Memory B cell (primary cell): ENCODE data around the gene RALY.

Experiments
- ATAC-seq: fragments of 150-1000 bp; cut with Tn5 transposase; 2 replicates; pipeline ENCODE4 v1.10.0; 2021; ENCODE audit warnings: low read depth, mild to moderate bottlenecking, moderate library complexity
- DNase-seq, 2 donors: peaks; one replicate each; pipeline ENCODE4 v3.0.0; 2022; ENCODE audit warnings: low spot score in 2 of 2
- H3K27ac Mint-ChIP-seq: one replicate; pipeline ENCODE4 v1.8.0; 2022; ENCODE audit warnings: mild to moderate bottlenecking, moderate library complexity, mixed read lengths
- H3K27me3 Mint-ChIP-seq: one replicate; pipeline ENCODE4 v1.8.0; 2022; ENCODE audit warnings: mixed read lengths
- H3K36me3 Mint-ChIP-seq: one replicate; pipeline ENCODE4 v1.8.0; 2022; ENCODE audit warnings: mild to moderate bottlenecking, mixed read lengths
- H3K4me1 Mint-ChIP-seq: one replicate; pipeline ENCODE4 v1.8.0; 2022; ENCODE audit warnings: mixed read lengths
- H3K4me3 Mint-ChIP-seq: one replicate; pipeline ENCODE4 v1.8.0; 2022; ENCODE audit warnings: mild to moderate bottlenecking, moderate library complexity, mixed read lengths
- H3K9me3 Mint-ChIP-seq: one replicate; pipeline ENCODE4 v1.8.0; 2022; ENCODE audit warnings: mixed read lengths

RALY gene

DNA sequence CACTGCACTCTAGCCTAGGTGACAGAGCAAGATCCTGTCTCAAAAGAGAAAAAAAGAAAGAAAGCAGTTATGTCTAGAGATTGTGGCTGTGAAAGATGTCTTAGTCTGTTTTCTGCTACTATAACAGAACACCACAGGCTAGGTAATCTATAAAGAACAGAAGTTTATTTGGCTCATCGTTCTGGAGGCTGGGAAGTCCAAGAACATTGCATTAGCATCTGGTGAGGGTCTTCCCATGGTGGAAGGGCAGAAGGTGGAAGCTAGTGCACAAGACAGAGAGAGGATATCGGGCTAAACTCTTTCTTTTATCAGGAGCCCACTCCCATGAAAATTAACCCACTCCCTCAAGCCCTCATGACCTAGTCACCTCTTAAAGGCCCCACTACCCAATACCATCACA is 16.2 kb upstream of the RALY start:
- ATAC-seq (no peak), DNase-seq (no peak)
- Mint-ChIP-seq H3K27me3 (peaks cover 10% of the 10 kb centered on the region), H3K4me1 (no peaks in the 10 kb centered on the region), H3K27ac (no peak overlapping the region), H3K36me3 (no peaks in the 10 kb centered on the region), H3K9me3 (no peaks in the 10 kb centered on the region), H3K4me3 (no peak overlapping the region)

DNA sequence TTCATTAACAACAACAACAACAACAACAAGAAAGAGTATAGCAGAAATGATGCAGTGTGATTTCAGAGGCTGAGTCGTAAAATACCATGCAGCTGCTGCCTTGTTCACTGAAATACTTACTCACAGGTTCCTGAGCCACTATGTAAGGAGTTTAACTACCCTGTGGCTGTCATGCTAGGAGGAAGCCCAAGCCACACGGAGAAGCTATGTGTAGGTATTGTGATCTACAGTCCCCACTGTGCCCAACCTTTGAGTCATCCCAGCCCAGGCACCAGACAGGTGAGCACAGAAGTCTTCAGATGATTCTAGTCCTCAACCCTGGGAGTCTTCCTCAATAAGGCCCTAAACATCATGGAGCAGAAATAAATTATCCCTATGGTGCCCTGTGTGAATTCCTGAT is 14.6 kb upstream of the RALY start:
- Mint-ChIP-seq H3K27ac (no peak overlapping the region), H3K27me3 (peaks cover 10% of the 10 kb centered on the region), H3K36me3 (no peaks in the 10 kb centered on the region), H3K4me1 (no peaks in the 10 kb centered on the region), H3K4me3 (no peak overlapping the region), H3K9me3 (no peaks in the 10 kb centered on the region)
- ATAC-seq (no peak), DNase-seq (no peak)

DNA sequence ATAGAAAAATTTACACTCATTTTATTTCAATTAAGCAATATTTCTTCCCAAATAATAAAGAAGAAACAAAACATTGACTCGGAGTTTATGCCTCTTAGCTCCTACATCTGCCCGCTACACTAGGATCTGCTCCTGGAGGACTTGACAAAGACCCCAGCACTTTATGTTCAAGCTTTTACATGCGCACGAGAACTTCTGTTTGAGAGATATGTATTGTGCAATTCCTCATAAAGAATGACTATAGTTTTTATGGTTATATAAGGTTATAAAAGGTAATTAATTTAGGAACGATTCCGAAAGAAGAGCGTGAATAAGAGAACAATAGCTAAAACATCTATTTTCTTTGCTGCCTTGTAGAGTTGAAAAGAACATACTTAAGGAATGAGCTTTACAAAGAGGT is 12.4 kb upstream of the RALY start:
- Mint-ChIP-seq H3K27ac (no peak overlapping the region), H3K36me3 (no peaks in the 10 kb centered on the region), H3K27me3 (peaks cover 10% of the 10 kb centered on the region), H3K4me3 (no peak overlapping the region), H3K4me1 (no peaks in the 10 kb centered on the region), H3K9me3 (no peaks in the 10 kb centered on the region)
- ATAC-seq, result no peak
- DNase-seq, result no peak

DNA sequence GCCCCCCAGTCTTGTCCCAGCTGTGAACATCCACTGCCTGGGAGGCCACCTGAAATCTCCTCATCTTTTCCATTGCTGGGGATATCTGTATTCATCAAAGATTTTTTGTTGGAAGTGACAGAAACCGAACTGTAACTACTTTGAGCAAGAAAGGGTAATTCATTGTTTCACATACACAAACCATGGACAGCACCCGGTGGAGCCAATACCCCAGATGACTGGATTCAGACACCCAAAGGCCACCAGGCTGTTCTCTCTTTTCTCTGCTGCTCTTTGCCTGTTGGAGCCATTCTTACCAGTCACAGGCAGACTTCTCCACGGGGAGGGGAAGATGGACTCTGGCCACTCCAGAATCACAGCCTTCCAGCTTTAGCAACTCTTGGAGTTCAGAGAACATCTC is 11.7 kb upstream of the RALY start:
- H3K27ac Mint-ChIP-seq, result no peak overlapping the region
- peaks cover 10% of the 10 kb centered on the region for H3K27me3 Mint-ChIP-seq
- H3K36me3 Mint-ChIP-seq, result no peaks in the 10 kb centered on the region
- DNase-seq (no peak), ATAC-seq (no peak)
- H3K4me3 Mint-ChIP-seq, result no peak overlapping the region
- no peaks in the 10 kb centered on the region for H3K9me3 Mint-ChIP-seq
- H3K4me1 Mint-ChIP-seq, result no peaks in the 10 kb centered on the region

DNA sequence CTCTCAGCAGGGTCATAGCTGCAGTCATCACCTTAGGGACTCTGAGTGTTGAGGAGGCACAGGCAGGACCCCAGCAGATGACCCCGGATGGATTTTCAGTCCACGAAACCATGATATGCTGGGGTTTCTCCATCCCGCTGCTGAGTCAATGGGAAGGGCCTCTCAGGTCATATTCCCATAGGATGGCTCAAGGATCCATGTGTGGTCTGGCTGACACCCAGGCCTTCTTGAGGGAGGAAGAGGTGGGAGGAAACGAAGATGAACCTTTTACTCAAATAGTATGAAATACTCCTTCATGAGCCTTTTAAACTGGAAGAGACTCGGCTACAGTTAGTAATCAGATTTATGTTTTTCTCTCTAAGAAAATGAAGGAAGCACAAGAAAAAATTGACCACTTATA is 10.3 kb upstream of the RALY start:
- Mint-ChIP-seq H3K4me1 (no peaks in the 10 kb centered on the region), H3K9me3 (no peaks in the 10 kb centered on the region), H3K36me3 (no peaks in the 10 kb centered on the region), H3K4me3 (no peak overlapping the region), H3K27ac (no peak overlapping the region), H3K27me3 (peaks cover 5% of the 10 kb centered on the region)
- DNase-seq, result no peak
- no peak for ATAC-seq

DNA sequence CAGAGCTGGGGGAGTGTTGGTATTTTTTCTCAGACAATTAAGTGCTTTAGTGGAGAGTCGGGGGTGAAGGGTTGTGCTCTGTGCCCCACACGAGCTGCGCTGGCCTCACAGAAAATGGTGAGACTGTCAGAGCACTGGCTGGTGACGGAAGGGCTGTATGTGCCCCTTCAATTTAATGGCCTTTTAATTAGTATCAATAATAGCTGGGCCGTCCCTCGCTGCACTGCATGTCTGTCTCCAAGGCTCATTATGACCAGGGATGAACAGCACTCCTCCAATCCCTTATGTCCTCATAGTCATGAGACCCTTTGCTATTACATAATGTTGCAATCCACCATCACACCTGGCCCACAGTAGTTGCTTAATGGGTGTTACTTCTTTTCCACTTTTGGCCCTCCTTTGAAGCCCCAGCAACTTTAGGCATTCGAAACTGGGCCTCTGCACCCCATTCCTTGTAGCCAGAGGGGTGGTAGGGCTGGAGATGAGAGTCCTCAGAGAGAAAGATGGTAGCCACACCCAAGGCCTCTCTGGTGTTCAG is 9.5 kb upstream of the RALY start:
- Mint-ChIP-seq H3K4me3 (no peak overlapping the region), H3K27ac (no peak overlapping the region), H3K9me3 (no peaks in the 10 kb centered on the region), H3K4me1 (peaks cover 4% of the 10 kb centered on the region), H3K27me3 (peaks cover 3% of the 10 kb centered on the region), H3K36me3 (no peaks in the 10 kb centered on the region)
- ATAC-seq (no peak), DNase-seq (no peak)

DNA sequence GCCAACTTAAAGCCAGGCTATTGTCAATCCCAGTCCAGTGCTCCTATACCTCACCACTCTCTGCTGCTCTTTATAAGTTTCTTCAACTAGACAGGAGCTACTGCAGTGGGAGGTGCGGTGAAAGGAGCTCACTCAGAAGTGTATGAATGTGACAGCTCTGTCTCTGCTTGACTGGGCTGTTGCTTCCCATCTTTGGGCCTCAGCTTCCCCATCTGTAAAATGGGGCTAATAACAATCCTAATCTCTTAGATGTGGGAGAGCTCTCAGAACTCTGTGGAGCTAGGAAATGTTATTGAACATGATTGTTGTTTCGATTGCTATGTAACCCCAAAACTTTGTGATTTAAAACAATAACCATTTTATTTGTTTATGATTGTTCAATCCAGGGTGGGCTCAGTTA is 8.4 kb upstream of the RALY start:
- ATAC-seq (no peak), DNase-seq (no peak)
- peaks cover 9% of the 10 kb centered on the region for H3K4me1 Mint-ChIP-seq
- H3K27ac Mint-ChIP-seq, result no peak overlapping the region
- no peak overlapping the region for H3K4me3 Mint-ChIP-seq
- peaks cover 3% of the 10 kb centered on the region for H3K27me3 Mint-ChIP-seq
- no peaks in the 10 kb centered on the region for H3K9me3 Mint-ChIP-seq
- no peaks in the 10 kb centered on the region for H3K36me3 Mint-ChIP-seq

DNA sequence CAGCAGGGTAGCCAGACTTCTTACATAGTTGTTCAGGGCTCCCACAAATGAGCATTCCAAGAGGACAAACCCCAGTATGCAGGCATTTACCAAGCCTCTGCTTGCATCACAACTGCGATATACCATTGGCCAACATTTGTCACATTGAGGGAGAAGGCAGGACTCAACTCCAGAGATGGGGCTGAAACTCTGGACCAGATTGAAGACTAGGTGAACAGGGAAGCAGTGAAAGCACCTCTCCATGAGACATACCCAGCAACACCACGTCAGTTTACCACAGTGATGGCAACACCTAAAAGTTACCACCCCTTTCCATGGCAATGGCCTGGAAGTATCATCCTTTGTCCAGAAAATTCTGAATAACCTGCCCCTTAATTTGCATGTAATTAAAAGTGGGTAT is 7.9 kb upstream of the RALY start:
- H3K4me3 Mint-ChIP-seq, result no peak overlapping the region
- H3K36me3 Mint-ChIP-seq, result no peaks in the 10 kb centered on the region
- ATAC-seq (no peak), DNase-seq (no peak)
- no peaks in the 10 kb centered on the region for H3K9me3 Mint-ChIP-seq
- H3K27me3 Mint-ChIP-seq, result peaks cover under 1% of the 10 kb centered on the region
- no peak overlapping the region for H3K27ac Mint-ChIP-seq
- peaks cover 11% of the 10 kb centered on the region for H3K4me1 Mint-ChIP-seq

DNA sequence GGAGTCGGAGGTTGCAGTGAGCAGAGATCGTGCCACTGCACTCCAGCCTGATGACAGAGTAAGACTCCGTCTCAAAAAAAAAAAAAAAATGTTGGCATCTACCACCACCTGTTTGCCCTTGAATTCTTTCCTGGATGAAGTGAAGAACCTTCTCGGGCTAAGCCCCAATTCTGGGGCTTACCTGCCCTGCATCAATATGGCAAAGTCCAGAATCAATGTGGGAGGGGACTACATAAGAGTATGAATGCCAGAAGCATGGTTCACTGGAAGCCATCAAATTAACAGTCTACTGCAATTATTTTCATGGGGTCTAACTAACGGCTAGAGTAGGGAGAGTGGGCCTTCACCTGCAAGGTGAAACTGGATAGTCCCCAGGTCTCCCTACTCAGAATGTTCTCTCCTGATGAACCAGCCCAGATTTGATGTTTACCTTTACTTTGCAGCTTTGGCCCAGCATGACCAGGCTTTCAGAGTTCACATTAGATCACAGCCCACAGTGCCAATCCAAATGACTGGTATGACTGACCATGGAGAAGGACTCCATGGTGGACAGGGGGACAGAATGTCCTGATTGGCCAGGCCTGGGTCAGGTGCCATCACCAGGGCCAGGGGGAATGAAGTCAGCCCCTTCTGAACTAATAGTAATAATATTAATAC is 7.0 kb upstream of the RALY start:
- ATAC-seq, result no peak
- Mint-ChIP-seq H3K27me3 (no peaks in the 10 kb centered on the region), H3K9me3 (no peaks in the 10 kb centered on the region)

DNA sequence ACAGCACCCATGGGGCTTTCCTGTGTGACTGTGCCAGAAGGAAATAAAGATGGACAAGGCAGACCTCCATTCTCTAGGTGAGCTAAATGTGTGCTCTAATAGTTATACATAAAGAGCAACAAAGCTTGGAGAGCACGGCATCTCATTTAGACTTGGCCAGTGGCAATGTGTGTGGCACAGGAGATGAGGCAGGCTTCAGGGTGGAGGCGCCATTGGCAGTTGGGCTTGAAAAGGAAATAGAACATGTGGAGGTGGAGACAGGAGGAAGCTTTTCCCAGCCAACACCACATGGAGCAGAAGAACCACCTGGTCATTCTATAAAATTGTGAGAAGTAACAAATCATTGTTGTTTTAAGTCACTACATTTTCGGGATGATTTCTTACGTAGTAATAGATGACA is 3.6 kb upstream of the RALY start:
- Mint-ChIP-seq H3K27ac (no peak overlapping the region), H3K27me3 (no peaks in the 10 kb centered on the region), H3K4me3 (no peak overlapping the region), H3K4me1 (peaks cover 19% of the 10 kb centered on the region), H3K36me3 (no peaks in the 10 kb centered on the region), H3K9me3 (no peaks in the 10 kb centered on the region)
- ATAC-seq (no peak), DNase-seq (no peak)

More for the DNA sequence above, 7.0 kb upstream of the RALY start:
- Mint-ChIP-seq H3K4me1 (peaks cover 13% of the 10 kb centered on the region), H3K27ac (no peak overlapping the region), H3K36me3 (no peaks in the 10 kb centered on the region), H3K4me3 (no peak overlapping the region)
- no peak for DNase-seq

DNA sequence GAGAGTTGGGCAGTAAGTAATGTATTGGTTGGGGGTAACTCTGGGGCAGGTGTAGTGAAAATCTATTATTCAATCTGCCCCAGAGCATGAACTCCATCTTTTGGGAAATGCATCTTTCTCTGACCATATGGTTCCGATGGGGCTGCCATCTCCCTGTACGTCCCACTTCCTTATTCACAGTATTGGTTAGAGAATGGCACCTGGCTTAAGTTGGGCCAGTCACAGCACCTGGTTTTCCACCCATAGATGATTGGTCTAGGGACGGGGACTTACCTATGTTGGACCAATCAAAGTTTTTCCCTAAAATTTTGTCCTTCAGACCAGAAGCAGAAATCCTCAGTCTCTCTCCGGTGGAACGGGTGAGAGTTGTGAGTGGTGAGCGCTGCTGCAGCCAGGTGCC is 2.2 kb upstream of the RALY start:
- no peak for ATAC-seq
- DNase-seq, result no peak
- Mint-ChIP-seq H3K4me1 (peaks cover 28% of the 10 kb centered on the region), H3K27ac (no peak overlapping the region), H3K4me3 (peak overlapping the region; percentile 98), H3K9me3 (no peaks in the 10 kb centered on the region), H3K36me3 (no peaks in the 10 kb centered on the region), H3K27me3 (no peaks in the 10 kb centered on the region)

DNA sequence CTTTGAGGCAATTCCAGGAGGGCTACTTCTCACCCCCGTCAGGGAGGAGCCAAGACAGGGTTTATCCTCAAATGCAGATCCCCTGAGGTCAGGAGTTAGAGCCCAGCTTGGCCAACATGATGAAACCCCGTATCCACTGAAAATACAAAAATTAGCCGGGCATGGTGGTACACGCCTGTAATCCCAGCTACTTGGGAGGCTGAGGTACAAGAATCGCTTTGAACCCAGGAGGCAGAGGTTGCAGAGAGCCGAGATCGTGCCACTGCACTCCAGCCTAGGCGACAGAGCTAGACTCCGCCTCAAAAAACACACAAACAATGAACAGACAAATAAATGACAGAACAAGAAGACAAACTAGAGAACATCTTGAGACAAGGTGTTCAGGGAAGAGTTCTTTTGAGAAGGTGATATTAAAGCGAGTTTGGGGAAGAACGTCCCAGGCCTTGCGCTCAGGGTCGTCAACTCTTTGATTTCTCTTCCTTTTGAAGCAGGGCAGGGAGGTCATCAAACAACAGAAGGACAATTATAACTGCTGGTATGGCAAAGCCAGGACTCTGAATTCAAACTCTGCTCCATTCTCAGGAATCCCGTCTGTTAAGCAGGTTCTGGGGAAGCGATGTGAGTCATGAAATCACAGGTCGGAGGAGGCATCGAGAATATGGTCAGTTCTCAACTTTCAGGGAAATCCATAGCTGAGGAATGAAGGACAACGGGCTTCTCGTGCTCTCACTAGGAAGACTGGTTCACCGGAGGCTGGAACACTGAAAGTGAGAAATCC is 1.4 kb upstream of the RALY start:
- no peaks in the 10 kb centered on the region for H3K36me3 Mint-ChIP-seq
- no peaks in the 10 kb centered on the region for H3K9me3 Mint-ChIP-seq
- H3K4me3 Mint-ChIP-seq, result peak overlapping the region; percentile 98
- peak overlapping the region; percentile 96 for H3K27ac Mint-ChIP-seq
- H3K4me1 Mint-ChIP-seq, result peaks cover 35% of the 10 kb centered on the region
- H3K27me3 Mint-ChIP-seq, result no peaks in the 10 kb centered on the region
- ATAC-seq, result no peak
- DNase-seq, result peak in 1 of 2 donors; percentile 9

DNA sequence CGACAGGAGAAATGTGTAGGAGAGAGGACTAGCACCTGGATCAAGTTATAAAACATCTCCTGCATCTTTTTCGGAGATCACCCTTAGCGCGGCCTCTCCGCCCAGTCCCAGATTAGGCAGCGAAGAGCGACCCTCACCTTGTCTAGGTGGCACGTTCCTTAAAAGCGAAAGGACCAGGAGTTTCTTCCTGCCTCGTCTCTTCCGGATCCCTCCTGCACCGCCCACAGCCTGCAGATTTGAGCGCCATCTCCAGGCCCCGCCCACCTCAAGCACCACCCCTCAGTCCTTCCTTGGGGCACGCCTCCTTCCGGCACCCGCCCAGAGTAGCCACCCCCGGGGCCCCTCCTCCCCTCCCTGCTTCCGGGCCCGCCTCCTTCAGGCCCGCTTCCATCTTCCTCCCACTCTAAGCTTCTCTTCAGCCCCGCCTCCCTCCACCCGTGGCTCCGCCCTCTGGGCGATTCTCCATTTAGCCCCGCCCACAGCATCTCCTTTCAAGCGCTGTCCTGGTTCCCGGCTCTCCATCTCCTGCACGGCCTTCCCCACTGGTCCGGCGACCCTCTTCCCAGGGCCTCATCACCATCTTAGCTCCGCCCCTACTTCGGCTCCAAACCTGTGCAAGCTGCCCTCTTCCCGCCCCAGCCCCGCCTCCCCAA is 662 bp upstream of the RALY start:
- no peaks in the 10 kb centered on the region for H3K36me3 Mint-ChIP-seq
- no peaks in the 10 kb centered on the region for H3K27me3 Mint-ChIP-seq
- H3K27ac Mint-ChIP-seq, result peak overlapping the region; percentile 96
- peak; percentile 99 for DNase-seq
- no peaks in the 10 kb centered on the region for H3K9me3 Mint-ChIP-seq
- peak; percentile 81 for ATAC-seq
- H3K4me3 Mint-ChIP-seq, result peak overlapping the region; percentile 98
- peaks cover 43% of the 10 kb centered on the region for H3K4me1 Mint-ChIP-seq

DNA sequence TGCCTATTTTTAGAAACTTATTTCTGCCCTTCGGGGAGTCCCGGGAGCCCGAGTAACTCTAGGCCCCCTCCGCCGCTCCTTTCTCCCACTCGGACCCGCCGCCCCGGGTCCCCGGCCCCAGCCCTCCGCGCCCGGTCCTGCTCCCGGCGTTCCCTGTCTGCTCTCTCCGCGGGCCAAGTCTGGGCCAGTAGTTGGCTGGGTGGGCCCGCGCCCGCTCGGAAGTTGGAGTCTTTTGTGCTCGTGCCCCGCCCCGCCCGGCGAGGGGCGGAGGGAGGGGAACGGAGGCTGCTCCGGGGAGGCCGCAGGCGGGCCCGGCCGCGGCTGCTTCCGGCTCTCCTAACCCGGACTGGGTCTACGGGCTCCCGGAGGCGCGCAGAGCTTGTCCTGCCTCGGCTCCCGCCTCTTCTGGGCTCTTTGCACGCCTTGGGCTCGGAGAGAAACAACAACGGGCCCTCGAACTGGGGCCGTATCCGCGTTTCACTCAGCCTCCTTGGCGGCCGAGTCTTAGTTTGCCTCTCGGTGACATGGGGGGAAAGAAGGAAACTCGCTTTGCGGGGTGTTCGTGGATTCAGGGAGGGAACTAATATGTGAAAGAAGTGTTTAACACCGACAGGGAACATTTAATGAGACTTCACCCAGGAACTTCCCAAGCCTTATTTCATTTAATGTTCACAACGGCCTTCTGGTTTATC is 657 bp downstream of the RALY start:
- ATAC-seq, result peak; percentile 18
- DNase-seq, result peak; percentile 59 to 71
- no peaks in the 10 kb centered on the region for H3K27me3 Mint-ChIP-seq
- peak overlapping the region; percentile 96 for H3K27ac Mint-ChIP-seq
- H3K4me3 Mint-ChIP-seq, result peak overlapping the region; percentile 98
- no peaks in the 10 kb centered on the region for H3K9me3 Mint-ChIP-seq
- H3K4me1 Mint-ChIP-seq, result peaks cover 49% of the 10 kb centered on the region
- H3K36me3 Mint-ChIP-seq, result peaks cover 3% of the 10 kb centered on the region
